ENCODE results near the gene PCGF3.

The PCGF3 gene

GRCh38 chr4:764405-765169 is 59.0 kb downstream of the PCGF3 start:
- DNase-seq, result no peak
- Histone ChIP-seq H3K36me3 (ENCODE audit: control insufficient read depth in 4 of 4, insufficient read depth in 4 of 4, low read length in 3 of 4) (peaks cover 24 to 86% (median 58%) of the 10 kb centered on the region in 4 experiments), H3K4me1 (ENCODE audit: control extremely low read depth in 1 of 4, control insufficient read depth in 4 of 4, insufficient read depth in 4 of 4, low read length in 3 of 4) (peaks cover 0 to 5% (median 0%) of the 10 kb centered on the region in 4 experiments), H3K27me3 (replicated peaks in 2 of 5; ENCODE audit: control insufficient read depth in 4 of 5, insufficient read depth in 5 of 5, low read length in 4 of 5) (no peaks in the 10 kb centered on the region), H3K27ac (ENCODE audit: insufficient read depth in 1 of 2, low read depth in 1 of 2, low read length in 2 of 2, poor library complexity in 1 of 2, severe bottlenecking in 2 of 2) (no peak overlapping the region), H3K4me3 (ENCODE audit: control insufficient read depth in 1 of 7, extremely low read depth in 1 of 7, insufficient read depth in 4 of 7, low read depth in 2 of 7, low read length in 6 of 7) (no peak overlapping the region), H3K9me3 (ENCODE audit: control extremely low read depth in 1 of 5, control insufficient read depth in 4 of 5, insufficient read depth in 2 of 5, low read depth in 1 of 5, low read length in 4 of 5) (no peaks in the 10 kb centered on the region)
- CTCF ChIA-PET, result interaction anchor here (0.6 kb wide), 1 partner anchor 33 kb away, joined by 3 read pairs; no protein-coding TSS in a partner anchor
- WGBS (ENCODE audit: insufficient coverage), result 95% methylated on average over 12 of the region's 16 CpGs
- POLR2A ChIA-PET, result no interaction called here

GRCh38 chr4:766152-766515 is 60.5 kb downstream of the PCGF3 start:
- Histone ChIP-seq H3K9me3 (ENCODE audit: control extremely low read depth in 1 of 5, control insufficient read depth in 4 of 5, insufficient read depth in 2 of 5, low read depth in 1 of 5, low read length in 4 of 5) (no peaks in the 10 kb centered on the region), H3K4me3 (ENCODE audit: control insufficient read depth in 1 of 7, extremely low read depth in 1 of 7, insufficient read depth in 4 of 7, low read depth in 2 of 7, low read length in 6 of 7) (no peak overlapping the region), H3K27ac (ENCODE audit: insufficient read depth in 1 of 2, low read depth in 1 of 2, low read length in 2 of 2, poor library complexity in 1 of 2, severe bottlenecking in 2 of 2) (no peak overlapping the region), H3K4me1 (ENCODE audit: control extremely low read depth in 1 of 4, control insufficient read depth in 4 of 4, insufficient read depth in 4 of 4, low read length in 3 of 4) (peaks cover 0 to 5% (median 0%) of the 10 kb centered on the region in 4 experiments), H3K27me3 (replicated peaks in 2 of 5; ENCODE audit: control insufficient read depth in 4 of 5, insufficient read depth in 5 of 5, low read length in 4 of 5) (no peaks in the 10 kb centered on the region), H3K36me3 (ENCODE audit: control insufficient read depth in 4 of 4, insufficient read depth in 4 of 4, low read length in 3 of 4) (peaks cover 25 to 88% (median 56%) of the 10 kb centered on the region in 4 experiments)
- POLR2A ChIA-PET, result interaction anchor here (1.2 kb wide), 1 partner anchor 15 kb away, joined by 7 read pairs; no protein-coding TSS in a partner anchor
- no peak for DNase-seq
- CTCF ChIA-PET, result interaction anchor here (0.7 to 1.4 kb wide), 4 partner anchors 9 to 28 kb away, joined by 3 to 4 read pairs (median 3); no protein-coding TSS in a partner anchor
- whole genome bisulfite sequencing (ENCODE audit: insufficient coverage), result 83% methylated on average over 1 of the region's 7 CpGs

GRCh38 chr4:766559-767283 is 61.1 kb downstream of the PCGF3 start:
- H3K4me1 ChIP-seq (ENCODE audit: control extremely low read depth in 1 of 4, control insufficient read depth in 4 of 4, insufficient read depth in 4 of 4, low read length in 3 of 4), result peaks cover 0 to 5% (median 0%) of the 10 kb centered on the region in 4 experiments
- H3K4me3 ChIP-seq (ENCODE audit: control insufficient read depth in 1 of 7, extremely low read depth in 1 of 7, insufficient read depth in 4 of 7, low read depth in 2 of 7, low read length in 6 of 7), result no peak overlapping the region
- H3K27me3 ChIP-seq (replicated peaks in 2 of 5; ENCODE audit: control insufficient read depth in 4 of 5, insufficient read depth in 5 of 5, low read length in 4 of 5), result no peaks in the 10 kb centered on the region
- ChIA-PET CTCF (interaction anchor here (0.7 to 1.6 kb wide), 5 partner anchors 9 to 28 kb away, joined by 3 to 5 read pairs (median 3); no protein-coding TSS in a partner anchor), POLR2A (interaction anchor here (1.2 kb wide), 1 partner anchor 15 kb away, joined by 7 read pairs; no protein-coding TSS in a partner anchor)
- peaks cover 23 to 87% (median 55%) of the 10 kb centered on the region in 4 experiments for H3K36me3 ChIP-seq (ENCODE audit: control insufficient read depth in 4 of 4, insufficient read depth in 4 of 4, low read length in 3 of 4)
- DNase-seq, result no peak
- 94% methylated on average over 17 of the region's 21 CpGs for WGBS (ENCODE audit: insufficient coverage)
- peak overlapping the region in 1 of 2 experiments; percentile 4 for H3K27ac ChIP-seq (ENCODE audit: insufficient read depth in 1 of 2, low read depth in 1 of 2, low read length in 2 of 2, poor library complexity in 1 of 2, severe bottlenecking in 2 of 2)
- no peaks in the 10 kb centered on the region for H3K9me3 ChIP-seq (ENCODE audit: control extremely low read depth in 1 of 5, control insufficient read depth in 4 of 5, insufficient read depth in 2 of 5, low read depth in 1 of 5, low read length in 4 of 5)

- no peaks in the 10 kb centered on the region for H3K9me3 ChIP-seq (ENCODE audit: control extremely low read depth in 1 of 5, control insufficient read depth in 4 of 5, insufficient read depth in 2 of 5, low read depth in 1 of 5, low read length in 4 of 5)
- peaks cover 22 to 81% (median 53%) of the 10 kb centered on the region in 4 experiments for H3K36me3 ChIP-seq (ENCODE audit: control insufficient read depth in 4 of 4, insufficient read depth in 4 of 4, low read length in 3 of 4)
- no peaks in the 10 kb centered on the region for H3K27me3 ChIP-seq (replicated peaks in 2 of 5; ENCODE audit: control insufficient read depth in 4 of 5, insufficient read depth in 5 of 5, low read length in 4 of 5)
- H3K27ac ChIP-seq (ENCODE audit: insufficient read depth in 1 of 2, low read depth in 1 of 2, low read length in 2 of 2, poor library complexity in 1 of 2, severe bottlenecking in 2 of 2), result no peak overlapping the region
- ChIA-PET POLR2A (interaction anchor here (0.9 kb wide), 1 partner anchor 8 kb away, joined by 4 read pairs; no protein-coding TSS in a partner anchor), CTCF (interaction anchor here (1.6 kb wide), 1 partner anchor 26 kb away, joined by 5 read pairs; no protein-coding TSS in a partner anchor)
- peaks cover 0 to 5% (median 0%) of the 10 kb centered on the region in 4 experiments for H3K4me1 ChIP-seq (ENCODE audit: control extremely low read depth in 1 of 4, control insufficient read depth in 4 of 4, insufficient read depth in 4 of 4, low read length in 3 of 4)
- DNase-seq, result no peak
- WGBS (ENCODE audit: insufficient coverage), result over 99% methylated on average over 12 of the region's 15 CpGs
- no peak overlapping the region for H3K4me3 ChIP-seq (ENCODE audit: control insufficient read depth in 1 of 7, extremely low read depth in 1 of 7, insufficient read depth in 4 of 7, low read depth in 2 of 7, low read length in 6 of 7)
Observed at GRCh38 chr4:768076-768475, 62.4 kb downstream of the PCGF3 start.

GRCh38 chr4:768995-769394 is 63.4 kb downstream of the PCGF3 start:
- Histone ChIP-seq H3K4me3 (ENCODE audit: control insufficient read depth in 1 of 7, extremely low read depth in 1 of 7, insufficient read depth in 4 of 7, low read depth in 2 of 7, low read length in 6 of 7) (no peak overlapping the region), H3K9me3 (ENCODE audit: control extremely low read depth in 1 of 5, control insufficient read depth in 4 of 5, insufficient read depth in 2 of 5, low read depth in 1 of 5, low read length in 4 of 5) (no peaks in the 10 kb centered on the region), H3K36me3 (ENCODE audit: control insufficient read depth in 4 of 4, insufficient read depth in 4 of 4, low read length in 3 of 4) (peaks cover 22 to 73% (median 48%) of the 10 kb centered on the region in 4 experiments), H3K27me3 (replicated peaks in 2 of 5; ENCODE audit: control insufficient read depth in 4 of 5, insufficient read depth in 5 of 5, low read length in 4 of 5) (no peaks in the 10 kb centered on the region), H3K27ac (ENCODE audit: insufficient read depth in 1 of 2, low read depth in 1 of 2, low read length in 2 of 2, poor library complexity in 1 of 2, severe bottlenecking in 2 of 2) (peak overlapping the region in 1 of 2 experiments; percentile 32), H3K4me1 (ENCODE audit: control extremely low read depth in 1 of 4, control insufficient read depth in 4 of 4, insufficient read depth in 4 of 4, low read length in 3 of 4) (peaks cover 0 to 5% (median 0%) of the 10 kb centered on the region in 4 experiments)
- POLR2A ChIA-PET, result no interaction called here
- no peak for DNase-seq
- WGBS (ENCODE audit: insufficient coverage), result 96% methylated on average over 8 of the region's 12 CpGs
- CTCF ChIA-PET, result no interaction called here

DNA sequence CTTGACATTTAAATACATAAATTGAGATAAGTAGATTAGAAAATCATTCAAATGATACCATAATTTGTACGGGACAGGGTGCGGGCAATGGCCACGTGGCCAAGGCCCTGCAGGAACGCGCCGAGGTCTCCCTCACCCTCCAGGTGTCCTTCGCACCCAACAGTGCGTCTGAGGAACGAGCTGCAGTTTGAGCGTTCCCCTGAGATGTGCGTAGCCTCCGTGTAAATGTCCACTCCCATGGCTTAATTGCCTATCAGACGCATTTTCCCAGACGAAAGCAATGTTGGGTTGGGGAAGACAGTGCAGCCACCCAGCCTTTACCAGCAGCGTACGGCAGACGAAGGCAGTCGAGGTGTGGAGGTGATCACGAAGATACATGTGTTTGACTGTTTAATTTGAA is 63.9 kb downstream of the PCGF3 start:
- H3K27me3 ChIP-seq (replicated peaks in 2 of 5; ENCODE audit: control insufficient read depth in 4 of 5, insufficient read depth in 5 of 5, low read length in 4 of 5), result no peaks in the 10 kb centered on the region
- H3K4me1 ChIP-seq (ENCODE audit: control extremely low read depth in 1 of 4, control insufficient read depth in 4 of 4, insufficient read depth in 4 of 4, low read length in 3 of 4), result peaks cover 0 to 5% (median 0%) of the 10 kb centered on the region in 4 experiments
- no peak for DNase-seq
- H3K4me3 ChIP-seq (ENCODE audit: control insufficient read depth in 1 of 7, extremely low read depth in 1 of 7, insufficient read depth in 4 of 7, low read depth in 2 of 7, low read length in 6 of 7), result no peak overlapping the region
- ChIA-PET CTCF (interaction anchor here (0.6 kb wide), 1 partner anchor 46 kb away, joined by 3 read pairs; no protein-coding TSS in a partner anchor), POLR2A (no interaction called here)
- no peak overlapping the region for H3K27ac ChIP-seq (ENCODE audit: insufficient read depth in 1 of 2, low read depth in 1 of 2, low read length in 2 of 2, poor library complexity in 1 of 2, severe bottlenecking in 2 of 2)
- no peaks in the 10 kb centered on the region for H3K9me3 ChIP-seq (ENCODE audit: control extremely low read depth in 1 of 5, control insufficient read depth in 4 of 5, insufficient read depth in 2 of 5, low read depth in 1 of 5, low read length in 4 of 5)
- H3K36me3 ChIP-seq (ENCODE audit: control insufficient read depth in 4 of 4, insufficient read depth in 4 of 4, low read length in 3 of 4), result peaks cover 24 to 71% (median 49%) of the 10 kb centered on the region in 4 experiments
- WGBS (ENCODE audit: insufficient coverage), result 98% methylated on average over 12 of the region's 19 CpGs

All from common myeloid progenitor, CD34-positive (primary cell).